HG03457 (cell line): Measurements from ENCODE around the gene CCDC85A.

Experiments
- ATAC-seq: cut with Tn5 transposase; IDR thresholded peaks from one replicate; pipeline ENCODE4 v1.9.1; 2021; ENCODE audit warnings: moderate number of reproducible peaks; ENCODE audit not compliant: unreplicated experiment

The CCDC85A gene

DNA sequence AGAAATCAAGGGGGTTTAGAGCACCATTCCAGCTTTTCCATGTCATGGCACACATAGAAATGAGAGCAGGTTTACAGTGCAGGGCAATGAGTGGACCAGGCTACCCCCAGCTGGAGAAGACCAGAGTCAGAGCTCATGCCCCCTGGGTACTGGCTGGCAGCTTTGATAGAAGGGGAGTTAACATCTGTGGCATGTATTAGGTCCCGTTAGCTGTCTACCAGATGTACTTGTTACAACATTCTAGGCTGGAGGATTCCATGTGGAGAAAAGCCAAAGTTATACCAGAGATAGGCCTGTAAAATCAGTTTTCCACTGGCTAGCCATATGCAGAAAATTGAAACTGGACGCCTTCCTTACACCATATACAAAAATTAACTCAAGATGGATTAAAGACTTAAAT is 109.2 kb downstream of the CCDC85A start:
- no peak for ATAC-seq

DNA sequence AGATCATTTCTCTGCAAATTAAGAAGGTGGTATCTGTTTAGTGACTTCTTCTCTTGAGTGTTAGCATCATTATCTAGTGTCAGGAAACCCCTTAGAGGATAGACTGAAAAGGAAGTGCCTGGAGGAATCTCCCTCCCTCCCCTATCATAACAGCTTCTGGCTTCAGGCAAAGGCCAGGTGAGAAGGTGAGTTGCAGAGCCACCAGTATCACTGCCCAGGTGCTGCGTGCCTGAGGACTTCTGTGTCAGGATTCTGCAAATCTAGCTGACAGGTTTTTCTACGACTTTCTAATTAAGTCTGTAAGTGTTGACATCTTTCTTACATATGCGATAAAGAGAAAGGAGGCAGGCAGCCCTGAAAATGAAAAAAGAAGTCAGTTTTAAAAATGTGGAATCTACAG is 111.9 kb downstream of the CCDC85A start:
- ATAC-seq, result no peak

GRCh38 chr2:56297671-56298070 is 113.9 kb downstream of the CCDC85A start:
- ATAC-seq, result no peak

GRCh38 chr2:56299171-56299691 is 115.4 kb downstream of the CCDC85A start:
- ATAC-seq, result no peak

- ATAC-seq, result no peak
Measured at GRCh38 chr2:56309626-56310170, 125.9 kb downstream of the CCDC85A start.

GRCh38 chr2:56313500-56313921 is 129.7 kb downstream of the CCDC85A start:
- no peak for ATAC-seq

DNA sequence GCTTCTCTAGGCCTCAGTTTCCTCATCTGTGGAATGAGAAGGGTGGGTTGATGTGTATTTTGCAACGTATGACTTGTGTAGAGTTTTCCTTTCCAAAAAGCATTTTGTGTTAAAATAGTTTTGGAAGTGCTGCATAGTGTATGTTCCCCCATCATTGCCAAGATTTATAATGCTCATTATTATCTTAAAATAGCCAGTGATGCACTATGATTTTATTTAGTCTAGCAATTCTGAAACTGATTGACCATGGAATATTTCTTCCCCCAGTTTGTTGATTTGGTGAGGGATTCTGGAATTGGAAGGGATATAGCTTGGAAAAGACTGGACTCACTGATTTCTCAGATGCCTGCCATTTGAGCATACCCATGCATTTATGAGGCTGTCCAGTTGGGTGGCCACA is 130.6 kb downstream of the CCDC85A start:
- no peak for ATAC-seq

DNA sequence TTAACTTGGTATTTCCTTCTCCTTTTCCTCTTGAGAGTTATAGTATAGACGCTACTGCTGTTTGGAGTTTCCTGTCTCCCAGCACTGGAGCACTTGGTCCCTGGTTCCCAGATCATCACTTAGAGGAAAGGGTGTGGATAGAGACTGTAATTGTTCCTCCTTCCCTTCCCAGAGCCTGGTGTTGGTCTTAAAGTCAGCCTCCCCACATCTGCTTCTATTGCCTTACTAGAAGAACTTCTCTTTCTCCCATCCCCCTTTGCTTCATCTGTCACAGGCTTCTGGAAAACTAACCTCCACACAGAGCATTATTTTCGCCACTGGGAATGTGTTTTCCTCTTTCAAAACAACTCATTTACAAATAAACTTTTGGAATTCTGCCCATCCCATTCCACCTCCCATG is 131.0 kb downstream of the CCDC85A start:
- no peak for ATAC-seq

- no peak for ATAC-seq
Measured at GRCh38 chr2:56315376-56315775, 131.6 kb downstream of the CCDC85A start.

GRCh38 chr2:56316011-56316410 is 132.2 kb downstream of the CCDC85A start:
- ATAC-seq, result no peak

- ATAC-seq, result no peak
Measured at GRCh38 chr2:56318147-56318546, 134.4 kb downstream of the CCDC85A start.

- no peak for ATAC-seq
Measured at GRCh38 chr2:56325661-56326345, 142.0 kb downstream of the CCDC85A start.

DNA sequence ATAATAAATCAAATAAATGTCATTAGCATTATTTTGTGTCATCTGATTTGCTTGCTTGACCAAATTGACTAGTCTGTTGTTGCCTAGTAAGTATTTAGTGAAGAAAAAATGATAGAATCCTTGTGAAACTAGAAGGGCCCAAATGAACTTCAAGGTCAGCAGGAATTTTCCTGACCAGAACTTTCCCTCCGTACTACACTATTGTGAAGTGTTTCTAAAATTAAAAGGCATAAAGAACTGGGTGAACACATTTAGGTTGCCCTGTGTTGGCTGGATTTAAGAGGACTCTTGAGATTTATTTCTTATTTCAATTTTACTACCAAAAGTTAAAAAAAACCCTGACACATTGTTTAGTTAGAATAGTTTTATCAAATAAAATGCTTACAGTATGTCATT is 142.6 kb downstream of the CCDC85A start:
- ATAC-seq, result no peak

DNA sequence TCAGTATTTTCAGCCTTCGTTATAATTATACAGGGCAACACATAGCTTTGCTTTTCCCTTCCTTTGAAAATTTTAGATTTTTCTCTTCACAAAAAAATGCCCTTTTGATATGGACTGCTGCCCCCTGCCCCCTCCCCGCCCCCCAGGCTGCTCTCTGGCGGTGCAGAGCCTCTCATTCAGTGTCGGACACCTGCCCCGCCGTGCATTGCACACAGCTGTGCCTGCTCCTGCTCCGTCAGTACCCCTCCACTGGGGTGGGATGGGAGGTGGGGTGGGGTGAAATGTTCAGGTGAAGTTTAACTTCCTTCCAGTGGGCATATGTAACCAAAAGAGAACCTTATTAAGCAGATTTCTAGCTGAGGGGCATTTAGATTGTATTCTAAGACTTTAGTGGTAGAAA is 148.0 kb downstream of the CCDC85A start:
- no peak for ATAC-seq

- no peak for ATAC-seq
Measured at GRCh38 chr2:56333812-56334485, 150.2 kb downstream of the CCDC85A start.

DNA sequence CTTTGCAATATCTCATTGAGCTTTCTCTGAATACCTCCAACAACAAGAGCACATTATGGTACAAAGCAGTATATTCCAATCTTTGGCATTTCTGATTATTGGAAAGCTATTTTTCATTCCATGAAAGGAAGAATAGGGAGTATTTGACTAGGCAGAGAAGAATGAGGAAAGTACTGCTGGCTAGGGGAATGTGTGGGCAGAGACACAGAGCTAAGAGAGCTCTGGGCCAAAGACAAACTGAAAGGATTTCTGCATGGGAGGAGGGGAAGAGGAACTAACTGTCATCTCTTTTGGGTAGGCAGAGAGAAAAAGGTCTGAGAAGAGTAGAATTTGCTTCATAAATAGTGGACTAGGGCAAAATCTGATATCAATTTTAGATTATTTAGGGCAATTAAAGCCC is 150.8 kb downstream of the CCDC85A start:
- no peak for ATAC-seq

- ATAC-seq, result no peak
Measured at GRCh38 chr2:56335101-56335500, 151.3 kb downstream of the CCDC85A start.

DNA sequence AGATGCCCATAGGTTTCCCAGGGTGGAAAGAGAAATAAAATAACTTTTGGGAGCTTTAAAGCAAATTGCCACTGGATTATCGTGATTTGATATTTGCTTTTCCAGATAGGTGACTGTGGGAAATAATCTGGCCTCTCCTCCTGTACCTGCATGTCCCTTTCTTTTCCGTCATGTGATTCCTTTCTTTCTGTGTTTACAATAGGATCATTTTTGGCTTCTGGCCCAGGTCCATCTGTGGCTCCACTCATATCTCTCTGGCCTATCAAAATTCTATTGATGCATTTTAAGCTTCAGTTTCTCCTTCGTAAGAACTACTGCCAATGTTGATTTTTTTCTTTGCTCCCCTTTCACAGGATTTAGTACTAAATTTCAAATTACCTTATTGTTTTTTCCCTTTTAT is 153.6 kb downstream of the CCDC85A start:
- no peak for ATAC-seq

DNA sequence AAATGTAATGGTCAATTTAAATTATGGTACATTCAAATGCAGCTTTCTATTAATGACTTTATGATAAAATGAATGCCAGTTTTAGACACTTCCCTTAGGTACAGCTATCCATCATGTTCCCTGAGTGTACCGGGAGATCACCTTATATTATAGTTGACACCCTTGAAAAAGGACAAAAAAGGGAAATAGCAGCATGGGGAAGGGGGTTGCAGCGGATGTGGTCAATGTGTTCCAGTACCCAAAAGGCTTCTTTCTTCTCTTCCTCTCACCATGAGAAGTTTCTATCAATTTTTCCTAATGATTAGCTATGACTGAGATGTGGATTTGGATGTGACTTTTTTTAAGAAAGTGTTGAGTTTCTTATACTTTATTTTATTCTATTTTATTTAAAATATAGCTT is 154.4 kb downstream of the CCDC85A start:
- ATAC-seq, result no peak

GRCh38 chr2:56344771-56345170 is 161.0 kb downstream of the CCDC85A start:
- no peak for ATAC-seq

- no peak for ATAC-seq
Measured at GRCh38 chr2:56347881-56348280, 164.1 kb downstream of the CCDC85A start.
